HG03571 (cell line): ENCODE results near the gene FAM13A.
"Not testable (repeated sequence)": the region's sequence is repeated elsewhere in the genome, so short reads cannot be mapped to it uniquely, and the experiment has no call there.

Source experiments
- ATAC-seq: cut with Tn5 transposase; IDR thresholded peaks from one replicate; pipeline ENCODE4 v1.9.1; 2021; ENCODE audit not compliant: unreplicated experiment

The FAM13A gene

DNA sequence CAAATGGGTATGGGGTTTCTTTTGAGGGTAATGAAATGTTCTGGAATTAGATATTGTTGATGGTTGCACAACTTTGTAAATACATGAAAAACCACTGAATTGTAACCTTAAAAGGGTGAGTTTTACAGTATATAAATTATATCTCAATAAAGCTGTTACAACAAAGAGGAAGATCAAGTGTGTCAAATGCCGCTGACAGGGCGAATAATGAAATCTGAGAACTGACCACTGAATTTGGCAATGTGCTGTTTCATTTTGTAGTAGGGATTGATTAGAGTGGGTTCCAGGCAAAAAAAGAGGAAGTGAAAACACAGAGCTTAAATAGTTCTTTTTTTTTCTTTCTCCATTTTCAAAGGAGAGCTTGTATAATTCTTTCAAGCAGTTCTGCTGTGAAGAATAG is 198.2 kb downstream of the FAM13A start:
- ATAC-seq = peak; percentile 97

DNA sequence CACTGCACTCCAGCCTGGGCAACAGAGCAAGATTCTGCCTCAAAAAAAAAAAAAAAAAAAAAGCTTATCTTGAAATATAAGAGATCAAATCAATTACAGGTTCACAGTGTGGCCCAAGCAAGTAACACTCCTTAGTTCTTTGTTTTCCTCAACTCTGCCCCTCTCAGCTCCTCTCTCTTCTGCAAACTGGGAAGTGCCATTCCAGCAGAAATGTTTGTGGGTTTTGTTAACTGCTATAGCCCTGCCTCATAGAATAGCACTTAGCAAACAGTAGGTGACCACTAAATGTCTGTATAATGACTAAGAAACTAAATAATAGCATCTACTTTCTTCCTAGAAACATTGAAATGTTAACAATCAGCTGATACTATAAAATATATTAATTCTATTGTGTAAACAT is 199.4 kb downstream of the FAM13A start:
- ATAC-seq = no peak

DNA sequence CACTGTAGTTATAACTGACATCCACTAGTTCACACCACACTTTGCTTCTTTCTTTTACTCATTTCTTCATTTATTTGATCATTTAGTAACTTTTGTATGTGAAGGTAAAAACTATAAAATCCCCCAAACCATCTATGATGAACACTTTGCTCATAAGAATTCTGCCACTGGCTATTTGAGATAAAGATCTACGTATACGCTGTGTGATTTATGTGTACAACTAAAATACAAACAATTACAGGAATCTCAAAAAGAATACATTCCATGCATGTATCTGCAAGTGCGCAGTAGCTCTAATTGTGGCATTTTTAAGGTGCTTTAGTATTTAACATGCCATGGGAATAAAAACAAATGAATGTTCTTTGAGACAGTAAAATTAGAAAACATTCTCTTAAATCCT is 202.5 kb downstream of the FAM13A start:
- ATAC-seq = no peak

DNA sequence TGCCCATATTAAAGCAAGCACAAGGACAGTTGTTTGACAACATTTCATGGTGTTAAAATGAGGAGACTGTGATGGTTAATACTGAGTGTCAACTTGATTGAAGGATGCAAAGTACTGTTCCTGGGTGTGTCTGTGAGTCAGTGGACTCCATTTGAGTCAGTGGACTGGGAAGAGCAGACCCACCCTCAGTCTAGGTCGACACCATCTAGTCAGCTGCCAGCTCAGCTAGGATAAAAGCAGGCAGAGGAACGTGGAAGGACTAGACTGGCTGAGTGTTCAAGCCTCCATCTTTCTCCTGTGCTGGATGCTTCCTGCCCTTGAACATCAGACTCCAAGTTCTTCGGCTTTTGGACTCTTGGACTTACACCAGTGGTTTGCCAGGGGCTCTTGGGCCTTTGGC is 203.4 kb downstream of the FAM13A start:
- ATAC-seq = not testable (repeated sequence)

DNA sequence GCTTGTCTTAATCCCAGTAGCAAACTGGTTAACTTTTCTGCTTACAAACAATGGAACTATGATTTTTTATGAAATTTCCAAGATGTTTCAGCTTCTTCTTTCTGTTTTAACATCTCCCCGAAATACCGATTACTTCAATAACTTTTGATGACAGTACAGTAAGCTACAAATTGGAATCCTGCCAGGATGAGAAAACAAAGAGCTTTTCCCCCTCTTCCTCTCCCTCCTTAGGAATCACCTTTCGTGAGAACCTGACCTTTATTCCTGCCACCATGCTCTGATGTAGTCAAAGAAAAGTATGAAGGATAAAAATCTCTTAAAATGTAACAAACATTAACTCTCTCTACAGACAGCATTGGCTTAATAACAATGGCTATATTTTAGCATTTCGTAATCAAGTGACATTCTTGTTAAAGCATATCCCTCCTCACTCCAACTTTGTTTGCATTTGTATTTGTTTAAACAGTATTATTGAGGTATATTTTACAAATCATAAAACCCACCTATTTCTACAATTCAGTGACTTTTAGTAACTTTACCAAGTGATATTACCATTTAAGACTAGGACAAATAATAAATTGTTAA is 210.7 kb downstream of the FAM13A start:
- no peak for ATAC-seq

DNA sequence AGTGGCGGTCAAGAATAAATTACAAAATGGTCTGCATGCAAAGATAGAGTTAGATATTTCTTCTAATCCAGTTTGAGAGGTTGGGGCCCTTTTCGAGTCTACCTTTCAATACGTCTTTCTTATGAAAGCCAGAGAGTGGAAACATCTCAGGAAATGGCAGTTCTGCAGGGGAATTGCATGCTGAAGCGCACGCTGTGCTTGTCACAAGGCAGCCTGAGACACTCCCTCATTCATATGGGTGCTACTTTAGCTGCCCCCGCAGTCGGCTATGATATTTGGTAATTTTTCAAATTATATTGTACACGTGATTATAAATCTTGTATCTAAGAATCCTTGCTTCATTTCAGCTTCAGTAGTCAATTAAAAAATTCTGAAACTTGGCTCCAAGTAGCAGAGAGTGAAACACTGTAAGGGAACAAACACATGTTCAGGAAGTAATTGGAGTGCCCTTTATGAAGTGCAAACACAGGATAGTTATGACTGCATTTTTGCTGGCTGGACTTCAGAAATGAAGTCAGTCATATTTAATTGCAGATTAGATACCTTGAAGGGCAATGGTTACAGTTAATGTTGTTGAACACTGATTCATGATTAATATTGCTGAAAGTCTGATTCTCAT is 213.8 kb downstream of the FAM13A start:
- no peak for ATAC-seq

DNA sequence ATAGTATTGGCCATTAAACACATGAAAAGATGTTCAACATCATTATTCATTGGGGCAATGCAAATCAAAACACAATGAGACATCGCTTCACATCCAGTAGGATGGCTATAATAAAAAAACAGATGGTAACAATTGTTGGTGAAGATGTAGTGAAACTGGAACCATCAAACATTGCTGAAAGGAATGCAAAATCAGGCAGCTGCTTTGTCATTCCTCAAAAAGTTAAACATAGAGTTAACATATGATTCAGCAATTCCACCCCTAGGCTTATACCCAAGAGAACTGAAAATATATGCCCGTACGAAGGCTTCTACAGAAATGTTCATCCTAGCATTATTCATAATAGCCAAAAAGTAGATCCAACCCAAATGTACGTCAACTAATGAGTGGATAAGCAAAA is 215.3 kb downstream of the FAM13A start:
- no peak for ATAC-seq

DNA sequence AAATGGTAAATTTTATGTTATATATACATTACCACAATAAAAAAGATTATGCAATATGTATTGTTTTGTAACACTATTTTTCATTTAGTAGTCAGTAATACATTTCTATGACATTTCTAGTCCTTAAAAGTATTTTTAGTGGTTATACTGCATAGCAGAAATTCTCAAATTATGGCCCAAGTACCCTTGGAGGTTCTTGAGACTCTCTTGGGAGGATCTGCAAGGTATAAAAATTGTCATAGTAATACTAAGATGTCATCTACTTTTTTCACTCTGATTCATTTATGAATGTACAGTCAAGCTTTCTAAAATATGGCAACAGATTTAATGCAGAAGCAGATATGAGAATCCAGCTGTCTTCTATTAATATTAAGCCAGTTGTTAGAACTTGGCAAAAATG is 220.8 kb downstream of the FAM13A start:
- ATAC-seq = no peak

DNA sequence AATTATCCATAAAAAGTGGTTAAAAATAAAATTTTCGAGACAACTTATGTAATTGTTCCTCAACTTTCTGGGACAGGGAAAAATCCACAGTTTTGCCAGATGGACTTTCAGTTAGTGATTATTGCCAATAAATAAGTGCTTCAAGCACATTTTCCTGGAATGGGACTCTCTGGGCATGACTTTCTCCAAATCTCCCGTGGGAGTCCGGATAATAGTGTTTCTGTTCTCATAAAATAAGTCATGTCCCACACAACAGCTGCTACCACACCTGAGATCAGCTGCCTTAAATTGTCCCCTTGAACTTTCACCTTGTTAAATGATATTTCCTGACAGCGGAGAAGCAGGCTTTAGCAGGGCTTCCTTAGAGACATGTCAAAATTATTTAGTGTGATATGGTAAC is 226.0 kb downstream of the FAM13A start:
- no peak for ATAC-seq

DNA sequence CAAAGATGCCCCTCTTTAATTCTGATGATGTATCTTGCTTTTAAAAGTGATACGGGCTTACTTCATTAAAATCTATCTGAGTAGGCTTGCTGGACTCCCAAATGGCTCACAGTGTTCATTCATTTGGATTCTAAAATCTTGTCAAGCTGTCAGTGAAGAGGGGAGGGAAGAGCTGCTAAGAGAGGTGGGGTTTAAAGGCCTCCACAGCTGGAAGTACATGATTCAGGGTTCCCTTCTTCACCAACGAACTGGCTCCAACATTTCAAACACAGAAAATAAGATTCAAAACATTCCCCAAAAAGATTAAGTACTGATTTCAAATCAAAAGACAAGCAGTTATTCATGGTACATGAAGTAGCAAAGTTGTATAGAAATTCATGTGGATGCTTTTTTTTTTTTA is 226.4 kb downstream of the FAM13A start:
- no peak for ATAC-seq

DNA sequence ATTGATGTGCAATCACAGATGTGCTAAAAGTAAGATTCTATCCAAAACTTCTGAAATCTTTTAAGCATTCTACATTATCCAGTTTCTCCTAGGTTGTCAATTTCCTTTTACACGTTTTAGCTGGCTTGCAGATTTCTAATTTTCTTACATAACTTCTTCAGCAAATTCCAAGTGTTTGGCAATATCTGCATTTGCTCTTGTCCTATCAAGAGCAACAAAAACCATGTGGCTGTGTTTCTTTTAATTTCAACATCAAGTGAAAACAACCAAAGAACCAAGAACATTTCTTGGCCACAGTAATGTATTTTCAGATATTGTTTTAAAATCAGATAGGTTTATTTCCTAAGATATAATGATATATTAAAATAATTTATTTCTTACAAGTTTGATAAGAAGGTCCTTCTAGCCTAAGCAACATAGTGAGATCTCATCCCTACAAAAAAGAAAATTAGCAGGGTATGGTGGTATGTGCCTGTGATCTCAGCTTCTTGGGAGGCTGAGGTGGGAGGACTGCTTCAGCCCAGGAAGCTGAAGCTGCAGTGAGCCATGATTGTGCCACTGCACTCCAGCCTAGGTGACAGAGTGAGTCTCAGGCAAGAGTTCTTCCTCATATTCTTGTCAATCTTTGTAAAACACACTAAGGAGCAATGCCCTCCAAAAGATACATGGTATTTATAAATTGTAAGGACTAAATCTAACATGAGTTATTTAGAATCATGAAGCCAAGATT is 228.0 kb downstream of the FAM13A start:
- no peak for ATAC-seq

DNA sequence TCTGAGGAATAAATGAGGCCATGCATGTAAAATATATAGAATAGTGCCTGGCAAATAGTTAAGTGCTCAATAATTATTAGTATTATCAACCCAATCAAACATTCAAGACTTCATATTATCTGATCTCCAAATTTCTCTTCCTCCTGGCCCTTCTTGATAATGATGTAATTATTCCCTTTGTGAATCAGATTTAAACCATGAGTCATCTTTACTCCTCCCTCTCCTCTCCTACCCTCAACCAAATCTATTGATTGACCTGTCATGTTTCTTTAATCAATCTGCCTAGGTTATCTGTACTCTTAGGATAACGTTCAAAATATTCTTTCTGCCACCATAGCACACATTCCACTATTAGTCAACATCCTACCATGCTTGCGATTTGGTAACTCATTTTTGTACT is 229.5 kb downstream of the FAM13A start:
- no peak for ATAC-seq

DNA sequence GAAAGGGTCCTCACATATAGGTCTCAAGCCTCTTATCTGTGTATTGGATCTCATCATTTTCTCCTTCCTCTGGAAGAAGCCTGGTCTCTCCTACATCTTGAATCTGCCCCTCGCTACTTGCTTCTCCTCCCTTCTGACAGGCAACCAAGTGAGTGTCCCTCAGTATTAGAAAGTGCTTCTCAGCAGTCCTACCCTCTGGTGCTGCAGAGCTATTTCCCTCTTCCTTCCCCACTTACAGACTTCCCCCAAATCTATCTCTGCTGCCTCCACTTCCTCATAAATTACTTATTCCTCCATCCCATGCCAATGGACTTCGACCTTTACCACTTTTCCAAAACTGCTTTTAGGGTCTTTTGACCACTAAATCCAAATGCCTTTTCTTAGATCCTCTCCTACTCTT is 230.2 kb downstream of the FAM13A start:
- ATAC-seq = no peak

DNA sequence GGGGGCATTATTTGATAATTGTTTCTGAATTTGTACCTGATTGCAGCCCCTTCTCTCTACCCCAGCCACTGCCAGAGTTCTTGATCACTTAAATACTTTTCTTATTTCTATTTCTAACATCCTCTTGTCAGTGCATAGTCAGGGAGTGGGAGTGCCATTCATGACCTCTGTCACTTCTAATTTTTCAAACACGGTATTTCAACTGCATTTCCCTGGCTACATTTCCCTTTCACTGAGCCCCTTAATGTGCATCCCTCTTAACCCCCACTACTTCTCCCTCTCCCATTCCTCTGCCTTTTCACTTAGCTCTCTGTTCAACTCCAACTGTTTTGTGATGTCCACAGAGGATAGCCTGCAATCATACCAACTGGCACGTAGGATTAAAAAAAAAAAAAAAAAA is 231.1 kb downstream of the FAM13A start:
- ATAC-seq = no peak

DNA sequence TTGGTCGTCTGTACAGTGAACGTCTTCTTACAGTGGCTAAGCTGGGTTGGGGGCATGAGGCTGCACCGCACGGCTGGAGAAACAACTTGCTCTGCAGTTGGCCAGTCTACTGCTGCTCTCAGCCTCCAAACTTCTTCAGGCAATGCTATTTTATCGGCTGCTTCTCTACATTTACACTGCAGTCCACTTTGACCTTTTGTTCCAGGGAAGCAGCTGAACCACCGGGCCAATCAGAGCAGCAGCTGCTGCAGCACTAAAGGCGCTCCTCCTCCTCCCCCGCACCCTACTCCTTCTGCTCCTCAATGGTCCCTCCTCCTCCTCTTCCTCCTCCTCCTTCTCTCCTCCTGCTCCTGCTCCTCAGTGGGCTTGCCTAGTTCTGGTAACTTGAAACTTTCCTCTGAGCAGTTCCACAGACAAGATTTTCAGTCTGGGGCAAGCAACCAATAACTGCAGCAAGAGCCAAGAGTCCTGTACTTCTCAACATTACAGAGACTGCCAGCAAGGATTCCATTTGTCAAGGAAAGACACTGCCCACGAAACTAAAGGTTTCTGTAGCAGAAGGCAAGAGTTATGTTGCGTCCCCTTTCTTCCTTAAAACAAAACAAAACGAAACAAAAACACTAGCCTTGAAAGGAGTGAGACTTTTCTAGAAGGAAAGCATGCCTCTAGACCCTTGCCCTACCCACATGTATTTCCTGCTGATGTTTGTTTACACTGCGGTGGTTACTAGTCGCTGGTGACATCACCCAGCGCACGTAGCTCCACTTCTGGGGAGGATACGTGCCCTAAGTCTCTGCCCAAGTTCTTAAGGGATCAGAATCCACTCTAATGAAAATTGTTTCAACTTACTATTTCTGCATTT is 233.7 kb downstream of the FAM13A start:
- ATAC-seq = peak; percentile 93

DNA sequence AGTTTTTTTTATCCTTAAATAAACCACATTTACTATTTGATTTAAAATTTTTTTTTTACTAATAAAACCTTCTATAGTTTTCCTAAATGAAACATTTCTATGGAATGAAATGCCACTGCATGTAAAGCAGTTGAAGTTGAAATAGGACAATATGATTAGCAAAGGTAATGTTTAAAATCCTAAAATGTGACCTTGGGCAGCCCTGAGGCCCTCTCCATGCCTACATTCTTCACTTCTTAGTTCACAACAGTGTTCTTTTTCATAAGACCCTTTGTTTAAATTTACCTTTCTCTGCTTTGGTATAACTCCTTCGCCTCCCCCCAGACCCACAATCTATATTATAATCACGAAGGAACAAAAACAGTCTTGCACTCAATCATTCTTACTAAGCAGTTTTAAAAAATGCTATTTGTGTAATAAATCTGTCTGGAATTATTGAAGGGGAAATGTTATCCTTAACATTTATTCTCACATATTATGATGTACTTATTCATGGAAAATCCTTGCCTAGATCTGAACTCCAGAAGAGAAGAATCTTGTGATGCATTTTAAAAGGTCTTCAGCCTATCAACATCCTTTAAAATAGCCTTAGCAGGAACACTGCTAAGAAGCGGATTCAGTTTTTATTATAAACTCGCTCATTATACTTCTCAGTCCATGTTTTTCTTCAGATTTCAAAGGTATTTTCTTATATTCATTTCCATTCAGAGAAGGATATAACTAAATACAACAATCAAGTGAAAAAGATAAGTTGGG is 234.8 kb downstream of the FAM13A start:
- ATAC-seq = no peak

DNA sequence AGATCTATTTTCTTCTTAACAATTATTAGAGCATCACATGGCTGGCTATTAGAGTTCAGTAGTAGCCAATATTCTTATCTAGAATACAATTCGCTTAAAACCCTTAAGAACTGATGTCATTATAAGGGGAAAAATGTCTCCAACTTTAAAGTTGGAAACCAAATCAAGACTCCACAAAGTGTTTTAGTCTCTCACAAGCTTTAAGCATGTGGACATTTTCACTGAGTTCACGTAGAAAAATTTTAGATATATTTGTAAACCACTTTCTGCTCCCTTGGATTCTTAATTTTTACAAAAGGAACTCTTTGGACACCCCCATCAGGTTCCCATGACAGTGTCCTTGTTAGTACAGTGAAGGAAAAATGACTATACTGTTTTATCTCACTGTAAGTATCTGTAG is 235.5 kb downstream of the FAM13A start:
- ATAC-seq = no peak

DNA sequence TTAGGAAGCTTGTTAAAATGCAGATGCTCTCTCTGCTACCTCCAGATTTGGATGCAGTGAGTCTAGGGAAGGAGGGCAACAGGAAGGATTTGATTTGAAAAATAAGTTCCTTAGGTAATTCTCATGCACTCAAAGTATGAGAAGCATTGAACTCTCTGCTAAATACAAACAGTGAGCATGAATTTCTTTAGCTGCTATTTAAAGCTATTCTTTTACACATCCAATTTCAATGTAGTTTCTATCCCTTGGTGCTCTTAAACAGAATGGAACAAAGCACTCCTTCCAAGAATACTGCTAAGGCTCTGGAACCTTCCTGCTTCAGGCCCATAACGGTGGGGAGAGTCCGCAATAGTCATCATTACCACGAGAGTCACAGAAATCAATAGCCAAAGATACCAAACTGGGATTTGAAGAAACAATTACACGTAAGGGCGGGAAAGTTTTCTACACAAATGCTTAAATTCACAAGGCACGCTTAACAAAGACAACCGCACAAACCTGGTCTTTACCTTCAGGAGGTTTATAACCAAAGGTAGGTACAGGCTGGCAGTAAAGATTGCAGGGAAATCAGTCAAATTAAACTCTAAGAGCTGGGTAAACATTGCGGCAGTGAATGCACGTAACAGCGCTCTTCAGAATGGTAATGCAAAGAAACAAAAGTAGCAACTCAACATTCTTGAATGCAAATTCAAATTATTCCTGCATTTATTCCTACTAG is 236.1 kb downstream of the FAM13A start:
- no peak for ATAC-seq

DNA sequence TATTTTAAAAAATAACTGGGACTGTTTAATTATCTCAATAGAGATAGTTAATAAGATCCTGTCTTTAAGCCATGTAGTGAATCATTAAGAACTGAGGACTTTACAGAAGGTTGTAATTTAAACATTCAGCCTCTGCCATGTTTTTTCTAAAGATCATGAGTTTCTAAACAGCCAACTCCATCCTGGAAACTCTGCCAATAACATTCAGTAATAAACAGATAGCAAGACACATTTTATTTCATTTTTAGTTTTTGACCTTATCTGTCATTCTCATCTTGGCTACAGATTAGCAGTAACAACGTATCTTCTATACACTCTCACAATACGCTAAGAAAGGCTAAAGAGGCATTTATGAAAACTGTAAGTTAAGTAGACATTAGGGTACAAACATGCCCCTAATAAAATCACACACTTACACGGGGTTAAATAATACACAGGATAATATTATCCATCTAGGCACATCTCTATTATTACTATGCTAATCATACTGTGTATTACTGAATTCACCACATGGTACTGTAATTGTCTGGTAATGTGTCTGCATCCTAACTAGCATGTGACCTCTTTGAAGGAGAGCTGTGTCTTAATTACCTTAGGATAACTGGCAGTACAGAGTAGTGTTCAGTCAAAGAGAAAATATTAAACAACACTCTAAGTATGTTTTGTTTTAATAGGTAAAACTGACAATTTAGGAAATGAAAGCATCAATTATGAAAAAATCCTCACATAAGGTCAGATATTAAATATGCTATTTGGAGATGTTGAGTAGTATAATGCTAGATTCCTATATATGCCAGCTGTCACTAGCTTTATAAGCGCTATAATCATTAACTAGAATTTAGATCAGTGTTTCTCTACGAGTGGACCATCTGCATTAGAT is 236.9 kb downstream of the FAM13A start:
- no peak for ATAC-seq
